Measurements from ENCODE around the gene FBP1.

The FBP1 gene

GRCh38 chr9:94611638-94612068, 27.7 kb downstream of the FBP1 start:
- WGBS (ENCODE audit: extremely low coverage, insufficient coverage, low lambda C conversion rate), result no CpG with 5 or more reads among the region's 3 CpGs
- Histone ChIP-seq H3K79me2 (ENCODE audit: control insufficient read depth, insufficient read depth, low read length) (no peaks in the 10 kb centered on the region), H2BK15ac (replicated peaks; ENCODE audit: low read depth) (no peak overlapping the region), H3K27me3 (ENCODE audit: insufficient read depth, low read length, poor library complexity) (no peaks in the 10 kb centered on the region), H4K8ac (ENCODE audit: low read depth, low read length) (no peak overlapping the region), H2BK5ac (ENCODE audit: low read length) (no peak overlapping the region), H4K5ac (ENCODE audit: low read length) (no peak overlapping the region), H2AK5ac (ENCODE audit: low read length) (no peak overlapping the region), H3K9ac (ENCODE audit: low read length) (no peak overlapping the region), H3K4me2 (ENCODE audit: low read length) (no peak overlapping the region), H3K36me3 (ENCODE audit: control insufficient read depth, insufficient read depth, low read length) (no peaks in the 10 kb centered on the region), H2BK120ac (ENCODE audit: low read depth, low read length) (no peak overlapping the region), H3K18ac (ENCODE audit: low read length) (no peak overlapping the region), H3K4ac (ENCODE audit: low read depth, low read length) (no peak overlapping the region), H3K27ac (ENCODE audit: low read depth, low read length) (no peak overlapping the region), H3K4me3 (ENCODE audit: low read length) (no peak overlapping the region), H3K79me1 (ENCODE audit: low read length) (no peaks in the 10 kb centered on the region), H3K23ac (ENCODE audit: low read length) (no peak overlapping the region), H3K56ac (ENCODE audit: low read length) (no peak overlapping the region), H3K4me1 (ENCODE audit: control insufficient read depth, low read depth, low read length) (peaks cover 7% of the 10 kb centered on the region)
- no peak for DNase-seq

- no peak for DNase-seq
- peaks cover 7% of the 10 kb centered on the region for H3K4me1 ChIP-seq (ENCODE audit: control insufficient read depth, low read depth, low read length)
- H3K27ac ChIP-seq (ENCODE audit: low read depth, low read length), result no peak overlapping the region
- no peak overlapping the region for H3K18ac ChIP-seq (ENCODE audit: low read length)
- no CpG with 5 or more reads among the region's 6 CpGs for WGBS (ENCODE audit: extremely low coverage, insufficient coverage, low lambda C conversion rate)
- H3K79me1 ChIP-seq (ENCODE audit: low read length), result no peaks in the 10 kb centered on the region
- no peak overlapping the region for H3K4me2 ChIP-seq (ENCODE audit: low read length)
- no peak overlapping the region for H2BK120ac ChIP-seq (ENCODE audit: low read depth, low read length)
- H3K4ac ChIP-seq (ENCODE audit: low read depth, low read length), result no peak overlapping the region
- no peak overlapping the region for H4K5ac ChIP-seq (ENCODE audit: low read length)
- H3K79me2 ChIP-seq (ENCODE audit: control insufficient read depth, insufficient read depth, low read length), result no peaks in the 10 kb centered on the region
- H3K36me3 ChIP-seq (ENCODE audit: control insufficient read depth, insufficient read depth, low read length), result no peaks in the 10 kb centered on the region
- H3K27me3 ChIP-seq (ENCODE audit: insufficient read depth, low read length, poor library complexity), result no peaks in the 10 kb centered on the region
- no peak overlapping the region for H3K4me3 ChIP-seq (ENCODE audit: low read length)
- H2AK5ac ChIP-seq (ENCODE audit: low read length), result no peak overlapping the region
- no peak overlapping the region for H3K9ac ChIP-seq (ENCODE audit: low read length)
- no peak overlapping the region for H4K8ac ChIP-seq (ENCODE audit: low read depth, low read length)
- H3K56ac ChIP-seq (ENCODE audit: low read length), result no peak overlapping the region
- no peak overlapping the region for H2BK5ac ChIP-seq (ENCODE audit: low read length)
- no peak overlapping the region for H3K23ac ChIP-seq (ENCODE audit: low read length)
- no peak overlapping the region for H2BK15ac ChIP-seq (replicated peaks; ENCODE audit: low read depth)
Observed at GRCh38 chr9:94610181-94610606, 29.1 kb downstream of the FBP1 start.

DNA sequence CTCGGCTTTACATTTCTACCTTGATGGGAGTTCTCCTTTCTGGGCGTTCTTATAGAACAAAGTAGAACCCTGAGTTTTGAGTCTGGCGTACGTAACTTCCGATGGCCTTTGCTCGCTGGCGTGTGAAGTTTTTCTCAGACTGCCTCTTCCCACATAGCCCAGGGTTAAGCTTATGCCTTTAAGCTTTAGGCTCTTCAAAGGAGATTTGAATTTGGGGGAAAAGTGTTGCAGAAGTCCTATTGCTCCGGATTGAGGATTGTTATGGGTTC, 32.0 kb downstream of the FBP1 start:
- H4K8ac ChIP-seq (ENCODE audit: low read depth, low read length), result no peak overlapping the region
- H2BK15ac ChIP-seq (replicated peaks; ENCODE audit: low read depth), result no peak overlapping the region
- no peak overlapping the region for H2BK5ac ChIP-seq (ENCODE audit: low read length)
- no peak overlapping the region for H3K4ac ChIP-seq (ENCODE audit: low read depth, low read length)
- DNase-seq, result no peak
- no peak overlapping the region for H2AK5ac ChIP-seq (ENCODE audit: low read length)
- no peak overlapping the region for H3K4me2 ChIP-seq (ENCODE audit: low read length)
- H3K27ac ChIP-seq (ENCODE audit: low read depth, low read length), result no peak overlapping the region
- H3K4me1 ChIP-seq (ENCODE audit: control insufficient read depth, low read depth, low read length), result peaks cover 7% of the 10 kb centered on the region
- no peaks in the 10 kb centered on the region for H3K27me3 ChIP-seq (ENCODE audit: insufficient read depth, low read length, poor library complexity)
- H2BK120ac ChIP-seq (ENCODE audit: low read depth, low read length), result no peak overlapping the region
- WGBS (ENCODE audit: extremely low coverage, insufficient coverage, low lambda C conversion rate), result no CpG with 5 or more reads among the region's 8 CpGs
- no peaks in the 10 kb centered on the region for H3K79me1 ChIP-seq (ENCODE audit: low read length)
- H3K23ac ChIP-seq (ENCODE audit: low read length), result no peak overlapping the region
- H3K56ac ChIP-seq (ENCODE audit: low read length), result peak overlapping the region; percentile 1
- H3K36me3 ChIP-seq (ENCODE audit: control insufficient read depth, insufficient read depth, low read length), result no peaks in the 10 kb centered on the region
- no peaks in the 10 kb centered on the region for H3K79me2 ChIP-seq (ENCODE audit: control insufficient read depth, insufficient read depth, low read length)
- H3K9ac ChIP-seq (ENCODE audit: low read length), result no peak overlapping the region
- no peak overlapping the region for H4K5ac ChIP-seq (ENCODE audit: low read length)
- H3K18ac ChIP-seq (ENCODE audit: low read length), result no peak overlapping the region
- no peak overlapping the region for H3K4me3 ChIP-seq (ENCODE audit: low read length)

GRCh38 chr9:94606646-94607422, 32.5 kb downstream of the FBP1 start:
- Histone ChIP-seq H3K4me1 (ENCODE audit: control insufficient read depth, low read depth, low read length) (peaks cover 7% of the 10 kb centered on the region), H3K79me2 (ENCODE audit: control insufficient read depth, insufficient read depth, low read length) (no peaks in the 10 kb centered on the region), H3K79me1 (ENCODE audit: low read length) (no peaks in the 10 kb centered on the region), H3K23ac (ENCODE audit: low read length) (no peak overlapping the region), H2BK5ac (ENCODE audit: low read length) (no peak overlapping the region), H3K9ac (ENCODE audit: low read length) (no peak overlapping the region), H3K4me2 (ENCODE audit: low read length) (no peak overlapping the region), H3K27me3 (ENCODE audit: insufficient read depth, low read length, poor library complexity) (no peaks in the 10 kb centered on the region), H2BK120ac (ENCODE audit: low read depth, low read length) (no peak overlapping the region), H2AK5ac (ENCODE audit: low read length) (no peak overlapping the region), H4K5ac (ENCODE audit: low read length) (no peak overlapping the region), H3K56ac (ENCODE audit: low read length) (peak overlapping the region; percentile 1), H3K27ac (ENCODE audit: low read depth, low read length) (no peak overlapping the region), H2BK15ac (replicated peaks; ENCODE audit: low read depth) (no peak overlapping the region), H3K18ac (ENCODE audit: low read length) (no peak overlapping the region), H3K36me3 (ENCODE audit: control insufficient read depth, insufficient read depth, low read length) (no peaks in the 10 kb centered on the region), H3K4ac (ENCODE audit: low read depth, low read length) (no peak overlapping the region), H3K4me3 (ENCODE audit: low read length) (no peak overlapping the region), H4K8ac (ENCODE audit: low read depth, low read length) (no peak overlapping the region)
- no peak for DNase-seq
- no CpG with 5 or more reads among the region's 24 CpGs for WGBS (ENCODE audit: extremely low coverage, insufficient coverage, low lambda C conversion rate)

GRCh38 chr9:94603259-94604160, 35.8 kb downstream of the FBP1 start:
- H3K4me1 ChIP-seq (ENCODE audit: control insufficient read depth, low read depth, low read length), result peaks cover 5% of the 10 kb centered on the region
- no peak overlapping the region for H3K4me3 ChIP-seq (ENCODE audit: low read length)
- H2AK5ac ChIP-seq (ENCODE audit: low read length), result no peak overlapping the region
- H2BK5ac ChIP-seq (ENCODE audit: low read length), result no peak overlapping the region
- no peak overlapping the region for H2BK120ac ChIP-seq (ENCODE audit: low read depth, low read length)
- no CpG with 5 or more reads among the region's 21 CpGs for WGBS (ENCODE audit: extremely low coverage, insufficient coverage, low lambda C conversion rate)
- peak; percentile 88 for DNase-seq
- no peak overlapping the region for H3K18ac ChIP-seq (ENCODE audit: low read length)
- H2BK15ac ChIP-seq (replicated peaks; ENCODE audit: low read depth), result no peak overlapping the region
- no peak overlapping the region for H3K4ac ChIP-seq (ENCODE audit: low read depth, low read length)
- H3K27me3 ChIP-seq (ENCODE audit: insufficient read depth, low read length, poor library complexity), result no peaks in the 10 kb centered on the region
- H3K79me2 ChIP-seq (ENCODE audit: control insufficient read depth, insufficient read depth, low read length), result no peaks in the 10 kb centered on the region
- no peaks in the 10 kb centered on the region for H3K79me1 ChIP-seq (ENCODE audit: low read length)
- H3K4me2 ChIP-seq (ENCODE audit: low read length), result no peak overlapping the region
- H3K23ac ChIP-seq (ENCODE audit: low read length), result no peak overlapping the region
- H4K5ac ChIP-seq (ENCODE audit: low read length), result no peak overlapping the region
- H3K36me3 ChIP-seq (ENCODE audit: control insufficient read depth, insufficient read depth, low read length), result no peaks in the 10 kb centered on the region
- H4K8ac ChIP-seq (ENCODE audit: low read depth, low read length), result no peak overlapping the region
- no peak overlapping the region for H3K56ac ChIP-seq (ENCODE audit: low read length)
- H3K27ac ChIP-seq (ENCODE audit: low read depth, low read length), result no peak overlapping the region
- H3K9ac ChIP-seq (ENCODE audit: low read length), result no peak overlapping the region

Data from mesendoderm (in vitro differentiated cells).